Measurements from ENCODE around the gene JARID2. TPM values are rescaled to one million over a fixed set of nuclear protein-coding genes. Genes with fewer than 3 reads are reported as not detected.

Gene JARID2
- total RNA-seq, 1 experiment from 2014 or later, result 21.0 TPM

DNA sequence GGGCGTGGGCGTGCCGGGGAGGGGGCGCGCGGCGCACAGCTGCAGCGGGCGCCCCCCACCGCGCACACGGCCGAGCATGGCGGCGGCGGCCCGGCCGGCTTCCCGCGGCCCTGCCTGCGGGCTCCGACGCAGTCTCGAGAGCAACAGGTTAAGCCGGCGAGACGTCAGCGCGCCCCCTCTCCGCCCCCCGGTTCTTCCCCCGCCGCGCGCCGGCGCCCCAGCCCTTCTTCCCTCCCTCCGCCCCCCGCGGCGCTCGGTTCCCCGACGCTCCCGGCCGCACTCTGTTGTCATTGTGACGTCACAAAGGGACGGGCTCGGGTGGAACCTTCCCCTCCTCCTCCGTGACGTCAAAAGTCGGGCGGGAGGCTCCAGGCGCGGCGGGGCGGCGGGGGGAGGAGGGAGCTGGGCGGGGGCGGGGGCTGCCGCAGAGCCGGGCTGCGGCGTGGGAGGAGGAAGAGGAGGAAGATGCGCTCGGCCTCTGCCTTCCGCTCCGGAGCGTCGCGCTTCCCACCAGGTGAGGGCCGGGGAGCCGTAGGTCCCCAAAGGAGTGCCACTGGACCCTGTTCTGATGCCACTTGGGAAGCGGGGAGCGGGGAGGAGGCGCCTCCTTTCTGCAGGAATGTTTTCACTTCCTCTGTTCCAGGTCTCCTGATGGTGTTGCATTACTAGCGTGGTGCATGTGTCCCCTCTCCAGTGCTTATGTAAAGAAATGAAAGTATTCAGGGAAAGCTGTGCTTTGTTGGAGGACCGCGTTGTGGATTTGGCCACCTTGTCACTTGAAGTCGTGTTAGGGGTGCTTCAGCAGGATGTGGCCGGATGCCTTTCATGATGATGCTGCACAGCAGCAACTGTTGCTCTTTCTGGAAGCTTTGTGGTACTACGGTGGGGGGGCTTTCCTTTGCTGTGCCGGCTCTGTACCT is 2.8 kb downstream of the JARID2 start:
- H3K9me3 Mint-ChIP-seq (ENCODE audit: unreplicated experiment), result no peaks in the 10 kb centered on the region
- ChIA-PET CTCF (interaction anchor here (0.7 to 1.4 kb wide), 4 partner anchors 140 to 173 kb away, joined by 3 to 7 read pairs (median 3); no protein-coding TSS in a partner anchor), POLR2A (interaction anchor here (0.6 to 2.0 kb wide), 14 partner anchors 12 to 557 kb away, joined by 3 to 11 read pairs (median 4); no protein-coding TSS in a partner anchor)
- BruUV-seq (replicated peaks), result no TSS peak
- H3K27ac Mint-ChIP-seq (ENCODE audit: low read depth, unreplicated experiment), result peak overlapping the region; percentile 74
- DNase-seq (ENCODE audit: unreplicated experiment), result peak; percentile 98
- intact Hi-C loops (cut with micrococcal nuclease), result loop anchor here (5.0 kb wide), 5 partner anchors 144 to 581 kb away; no protein-coding TSS in a partner anchor
- TF ChIP-seq, protein P1, sequence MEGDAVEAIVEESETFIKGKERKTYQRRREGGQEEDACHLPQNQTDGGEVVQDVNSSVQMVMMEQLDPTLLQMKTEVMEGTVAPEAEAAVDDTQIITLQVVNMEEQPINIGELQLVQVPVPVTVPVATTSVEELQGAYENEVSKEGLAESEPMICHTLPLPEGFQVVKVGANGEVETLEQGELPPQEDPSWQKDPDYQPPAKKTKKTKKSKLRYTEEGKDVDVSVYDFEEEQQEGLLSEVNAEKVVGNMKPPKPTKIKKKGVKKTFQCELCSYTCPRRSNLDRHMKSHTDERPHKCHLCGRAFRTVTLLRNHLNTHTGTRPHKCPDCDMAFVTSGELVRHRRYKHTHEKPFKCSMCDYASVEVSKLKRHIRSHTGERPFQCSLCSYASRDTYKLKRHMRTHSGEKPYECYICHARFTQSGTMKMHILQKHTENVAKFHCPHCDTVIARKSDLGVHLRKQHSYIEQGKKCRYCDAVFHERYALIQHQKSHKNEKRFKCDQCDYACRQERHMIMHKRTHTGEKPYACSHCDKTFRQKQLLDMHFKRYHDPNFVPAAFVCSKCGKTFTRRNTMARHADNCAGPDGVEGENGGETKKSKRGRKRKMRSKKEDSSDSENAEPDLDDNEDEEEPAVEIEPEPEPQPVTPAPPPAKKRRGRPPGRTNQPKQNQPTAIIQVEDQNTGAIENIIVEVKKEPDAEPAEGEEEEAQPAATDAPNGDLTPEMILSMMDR (IDR thresholded peaks at IDR 0.05; ENCODE audit: unreplicated experiment), result peak; percentile 15
- H3K4me3 Mint-ChIP-seq (ENCODE audit: unreplicated experiment), result peak overlapping the region; percentile 95
- H3K4me1 Mint-ChIP-seq (ENCODE audit: insufficient read depth, unreplicated experiment), result peaks cover 16% of the 10 kb centered on the region
- no peaks in the 10 kb centered on the region for H3K27me3 Mint-ChIP-seq (ENCODE audit: insufficient read depth, unreplicated experiment)
- peaks cover 7% of the 10 kb centered on the region for H3K36me3 Mint-ChIP-seq (ENCODE audit: insufficient read depth, unreplicated experiment)

- peaks cover 13% of the 10 kb centered on the region for H3K36me3 Mint-ChIP-seq (ENCODE audit: insufficient read depth, unreplicated experiment)
- no TSS peak for BruUV-seq (replicated peaks)
- no peaks in the 10 kb centered on the region for H3K27me3 Mint-ChIP-seq (ENCODE audit: insufficient read depth, unreplicated experiment)
- intact Hi-C loops (cut with micrococcal nuclease), result loop anchor here (5.0 kb wide), 5 partner anchors 143 to 582 kb away; no protein-coding TSS in a partner anchor
- POLR2A ChIA-PET, result interaction anchor here (0.6 to 2.0 kb wide), 13 partner anchors 11 to 558 kb away, joined by 3 to 11 read pairs (median 4); no protein-coding TSS in a partner anchor
- CTCF ChIA-PET, result interaction anchor here (0.9 to 1.4 kb wide), 3 partner anchors 139 to 153 kb away, joined by 3 to 7 read pairs (median 3); no protein-coding TSS in a partner anchor
- H3K27ac Mint-ChIP-seq (ENCODE audit: low read depth, unreplicated experiment), result peak overlapping the region; percentile 74
- TF ChIP-seq, protein P1 (IDR thresholded peaks at IDR 0.05; ENCODE audit: unreplicated experiment), result no peak
- H3K4me1 Mint-ChIP-seq (ENCODE audit: insufficient read depth, unreplicated experiment), result peaks cover 16% of the 10 kb centered on the region
- H3K4me3 Mint-ChIP-seq (ENCODE audit: unreplicated experiment), result peak overlapping the region; percentile 95
- DNase-seq (ENCODE audit: unreplicated experiment), result peak; percentile 30
- H3K9me3 Mint-ChIP-seq (ENCODE audit: unreplicated experiment), result no peaks in the 10 kb centered on the region
Measured at GRCh38 chr6:15249371-15250019, 3.6 kb downstream of the JARID2 start.

DNA sequence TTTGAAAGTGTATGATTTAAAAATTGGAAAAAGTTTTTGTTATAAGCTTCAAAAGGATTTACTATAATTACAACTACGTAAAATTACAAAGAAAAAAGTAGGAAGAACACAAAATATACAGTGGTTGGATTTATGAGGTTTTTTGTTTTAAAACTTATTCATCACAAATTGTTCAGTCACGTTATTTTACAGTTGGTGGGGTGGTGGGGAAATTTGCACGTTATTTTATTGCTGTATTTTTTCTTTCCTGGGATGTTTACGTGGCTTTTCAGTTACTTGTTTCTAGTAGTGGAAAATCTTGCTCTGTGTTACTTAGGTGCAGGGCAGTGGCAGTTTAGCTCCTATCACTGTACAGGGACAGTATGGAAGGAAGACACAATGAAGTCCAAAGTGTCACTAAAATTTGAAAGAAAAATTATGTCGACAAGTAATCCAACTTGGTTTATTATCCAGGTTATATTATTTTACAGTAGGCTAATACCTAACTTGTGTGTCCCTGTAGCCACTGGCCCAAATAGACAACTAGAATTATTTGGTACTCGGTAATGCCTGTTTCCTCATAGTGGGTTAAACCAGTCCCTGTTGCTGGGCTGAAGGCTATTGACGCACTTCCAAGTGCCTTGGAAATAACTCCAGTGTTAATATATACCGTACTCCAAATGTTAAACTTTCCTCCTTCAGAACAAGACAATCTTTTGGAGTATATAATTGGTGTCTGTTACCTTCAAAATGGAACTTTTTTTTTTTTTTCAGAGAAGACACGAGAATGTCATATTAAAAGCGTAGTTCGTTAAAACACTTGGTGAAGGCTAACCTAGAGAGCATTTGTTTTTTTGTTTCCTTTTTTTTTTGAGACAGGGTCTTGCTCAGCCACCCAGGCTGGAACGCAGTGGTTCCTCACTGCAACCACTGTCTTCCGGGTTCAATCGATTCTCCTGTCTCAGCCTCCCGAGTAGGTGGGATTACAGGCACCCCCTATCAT is 4.6 kb downstream of the JARID2 start:
- BruUV-seq (replicated peaks), result no TSS peak
- Mint-ChIP-seq H3K27me3 (ENCODE audit: insufficient read depth, unreplicated experiment) (no peaks in the 10 kb centered on the region), H3K4me1 (ENCODE audit: insufficient read depth, unreplicated experiment) (peaks cover 19% of the 10 kb centered on the region), H3K4me3 (ENCODE audit: unreplicated experiment) (no peak overlapping the region), H3K36me3 (ENCODE audit: insufficient read depth, unreplicated experiment) (peaks cover 13% of the 10 kb centered on the region), H3K9me3 (ENCODE audit: unreplicated experiment) (no peaks in the 10 kb centered on the region), H3K27ac (ENCODE audit: low read depth, unreplicated experiment) (no peak overlapping the region)
- no peak for DNase-seq (ENCODE audit: unreplicated experiment)
- CTCF ChIA-PET, result interaction anchor here (1.4 kb wide), 1 partner anchor 140 kb away, joined by 7 read pairs; no protein-coding TSS in a partner anchor
- intact Hi-C loops (cut with micrococcal nuclease), result no loop called here
- TF ChIP-seq, protein P1 (IDR thresholded peaks at IDR 0.05; ENCODE audit: unreplicated experiment), result no peak
- POLR2A ChIA-PET, result interaction anchor here (0.7 to 2.0 kb wide), 3 partner anchors 190 to 537 kb away, joined by 3 to 11 read pairs (median 3); no protein-coding TSS in a partner anchor
